Measurements from ENCODE around the gene MRGPRD.
"Not testable (repeated sequence)": the region's sequence is repeated elsewhere in the genome, so short reads cannot be mapped to it uniquely, and the experiment has no call there.

The MRGPRD gene

DNA sequence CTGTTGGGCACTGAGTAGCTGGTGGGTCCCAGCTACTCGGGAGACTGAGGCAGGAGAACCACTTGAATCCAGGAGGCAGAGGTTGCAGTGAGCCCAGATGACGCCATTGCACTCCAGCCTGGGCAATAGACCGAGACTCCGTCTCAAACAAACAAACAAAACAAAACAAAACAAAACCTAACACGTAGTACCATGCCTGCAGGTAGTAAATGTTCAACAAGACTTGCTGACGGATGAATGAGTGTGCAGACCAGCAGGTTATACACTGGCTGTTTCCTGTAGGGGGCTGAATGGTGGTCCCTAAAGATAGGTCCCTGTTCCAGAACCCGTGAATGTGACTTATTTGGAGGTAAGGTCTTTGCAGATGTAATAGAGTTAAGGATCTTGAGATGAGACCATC lies 12.8 kb upstream of the MRGPRD start:
- no peak for DNase-seq (ENCODE audit: low read depth)

DNA sequence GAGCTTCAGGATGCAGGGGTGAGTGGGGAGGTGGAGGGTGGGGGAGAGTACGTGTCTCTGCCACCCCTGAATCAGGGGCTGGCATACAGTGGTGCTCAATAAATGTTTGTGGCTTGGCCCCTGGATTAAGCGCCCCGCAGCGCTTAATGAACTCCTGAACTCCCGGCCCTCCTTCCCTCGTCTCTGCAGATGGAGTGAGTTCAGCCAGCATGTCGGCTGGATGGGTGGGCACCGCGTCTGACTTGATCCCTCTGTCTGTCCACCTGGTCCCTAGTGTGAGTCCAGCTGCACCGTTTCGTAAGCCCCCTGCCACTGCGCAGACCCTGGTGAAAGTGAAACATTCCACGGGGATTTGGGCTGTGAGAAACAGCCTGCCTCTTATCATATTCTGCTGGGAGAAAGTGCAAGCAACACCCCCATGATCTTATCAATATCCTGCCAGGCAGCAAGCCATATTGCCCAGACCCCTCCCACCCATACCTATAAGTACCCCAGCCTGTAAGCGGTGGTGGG lies 12.0 kb upstream of the MRGPRD start:
- no peak for DNase-seq (ENCODE audit: low read depth)

DNA sequence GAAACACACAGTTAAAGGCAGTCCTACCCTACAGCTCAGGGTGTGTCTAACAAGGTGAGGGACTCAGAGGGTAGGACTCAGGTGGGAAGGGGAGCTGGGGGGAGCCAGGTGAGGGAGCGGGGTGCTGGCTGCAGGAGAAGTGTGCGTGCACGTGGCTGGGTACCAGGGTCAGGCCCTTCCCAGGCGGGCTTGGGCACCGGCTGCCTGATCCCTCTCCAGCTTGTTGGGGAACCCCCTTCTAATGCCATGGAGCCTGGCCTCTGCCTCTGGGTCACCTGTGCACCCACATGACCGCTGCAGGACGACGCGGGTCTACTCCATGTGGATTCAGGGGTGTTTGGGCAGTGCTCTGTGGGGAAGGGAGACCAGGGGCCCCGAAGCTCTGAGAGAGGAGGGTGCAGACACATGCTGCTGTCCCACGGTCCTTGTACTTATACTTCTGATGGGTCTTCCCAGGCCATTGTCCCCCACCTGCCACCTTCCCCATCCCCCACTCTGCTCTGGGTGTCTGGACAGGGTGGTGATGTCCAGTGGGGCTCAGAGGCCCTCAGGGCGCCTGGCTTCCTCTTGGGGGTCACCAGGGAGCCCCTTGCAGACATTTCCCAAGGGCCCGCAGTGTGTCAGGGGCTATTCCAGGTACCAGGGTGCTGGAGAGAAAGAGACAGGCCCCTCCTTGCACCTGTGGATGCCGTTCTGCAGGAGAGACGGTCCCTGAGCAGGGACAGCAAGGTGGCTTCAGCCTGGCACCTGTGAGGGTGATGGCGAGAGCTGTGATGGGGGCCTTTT lies 10.4 kb upstream of the MRGPRD start:
- no peak for DNase-seq (ENCODE audit: low read depth)

DNA sequence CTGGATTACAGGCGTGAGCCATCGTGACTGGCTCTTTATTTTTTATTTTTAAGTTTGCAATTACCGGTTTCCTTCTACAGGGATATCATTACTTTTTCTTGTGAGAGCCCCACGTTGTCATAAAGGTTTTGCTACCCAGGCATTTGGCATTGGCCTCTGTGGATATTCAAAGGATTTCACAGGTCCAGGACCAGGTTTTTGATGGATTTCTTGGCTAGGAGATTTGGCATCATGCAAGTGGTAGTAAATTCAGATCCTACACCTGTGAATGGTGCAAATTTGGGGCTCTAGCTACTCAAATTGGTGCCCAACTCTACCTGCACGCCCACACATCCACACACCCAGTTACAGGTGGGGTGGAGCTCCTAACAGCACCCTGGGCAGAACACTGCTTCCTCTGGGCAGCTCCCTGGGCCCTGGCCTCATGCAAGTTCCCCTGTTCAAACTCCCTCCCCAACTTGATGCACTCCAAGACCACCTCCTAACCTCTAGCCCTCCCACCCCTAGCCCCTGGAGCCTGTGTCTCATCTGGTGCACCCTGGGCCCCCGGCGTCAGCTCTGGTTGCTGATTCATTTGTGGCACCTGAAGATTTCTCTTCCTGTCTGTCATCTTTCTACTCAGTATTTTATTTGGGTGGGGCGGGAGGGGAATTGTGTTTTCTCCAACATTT lies 9.3 kb upstream of the MRGPRD start:
- no peak for DNase-seq (ENCODE audit: low read depth)

DNA sequence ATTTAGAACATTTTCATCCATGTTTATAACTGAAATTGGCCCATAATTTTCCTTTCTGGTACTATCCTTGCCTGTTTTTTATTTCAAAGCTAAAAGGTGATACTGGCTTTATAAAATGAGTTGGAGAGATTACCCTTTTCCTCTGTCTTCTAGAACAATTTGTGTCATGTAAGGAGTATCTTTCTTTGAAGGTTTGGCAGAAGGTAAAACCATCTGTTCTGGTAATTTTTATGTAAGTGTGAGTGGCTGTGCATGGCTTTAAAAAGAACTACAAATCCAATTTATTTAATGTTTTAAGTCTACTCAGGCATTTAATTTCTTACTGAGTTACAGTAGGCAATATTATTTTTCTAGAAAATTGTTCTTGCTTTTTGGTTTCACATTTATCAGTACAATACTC lies 7.7 kb upstream of the MRGPRD start:
- DNase-seq (ENCODE audit: low read depth) = no peak

DNA sequence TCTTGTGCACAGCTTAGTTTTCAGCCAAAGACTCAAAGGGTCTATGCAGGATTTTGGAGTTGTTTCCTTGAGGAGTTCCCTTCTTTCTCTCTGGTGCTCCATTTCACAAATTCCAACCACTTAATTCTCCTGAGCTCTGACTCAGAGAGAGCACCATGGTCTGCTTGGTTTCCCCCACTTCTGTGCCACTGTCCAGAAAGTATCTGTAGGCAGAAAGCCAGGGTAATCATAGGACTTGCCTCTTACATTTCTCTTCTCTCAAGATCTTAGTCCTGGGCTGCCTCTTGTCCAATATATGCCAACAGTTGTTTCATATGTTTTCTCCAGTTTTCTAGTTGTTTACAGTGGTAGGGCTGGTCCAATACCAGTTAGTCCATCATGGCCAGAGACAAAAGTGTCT lies 6.4 kb upstream of the MRGPRD start:
- DNase-seq (ENCODE audit: low read depth) = no peak

DNA sequence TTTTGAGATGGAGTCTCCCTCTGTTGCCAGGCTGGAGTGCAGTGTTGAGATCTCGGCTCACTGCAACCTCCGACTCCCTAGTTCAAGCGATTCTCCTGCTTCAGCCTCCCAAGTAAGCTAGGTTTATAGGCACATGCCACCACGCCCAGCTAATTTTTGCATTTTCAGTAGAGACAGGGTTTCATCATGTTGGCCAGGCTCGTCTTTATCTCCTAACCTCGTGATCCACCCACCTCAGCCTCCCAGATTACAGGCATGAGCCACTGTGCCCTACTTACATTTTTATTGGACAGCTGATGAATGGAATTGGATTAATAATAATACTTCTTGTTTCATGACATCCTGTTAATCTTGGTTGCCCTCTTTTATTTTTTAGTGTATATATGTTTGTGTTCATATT lies 3.0 kb upstream of the MRGPRD start:
- DNase-seq (ENCODE audit: low read depth) = no peak

DNA sequence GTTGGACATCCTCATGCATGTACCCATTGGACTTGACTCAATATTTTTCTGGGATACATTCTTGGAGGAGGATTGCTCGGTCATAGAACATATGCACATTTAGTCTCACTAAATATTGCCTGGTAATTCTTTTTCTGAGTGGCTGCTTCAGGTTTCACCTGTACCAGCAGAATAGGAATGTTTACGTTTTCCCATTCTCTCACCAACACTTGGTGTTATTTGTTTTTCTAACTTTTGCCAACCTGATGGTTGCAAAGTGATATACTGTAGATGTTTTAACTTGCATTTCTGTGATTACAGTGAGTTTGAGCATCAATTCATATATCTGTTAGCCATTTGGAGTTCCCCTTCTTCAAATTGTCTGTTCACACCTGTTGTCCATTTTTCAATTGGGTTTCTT lies 1.3 kb upstream of the MRGPRD start:
- DNase-seq (ENCODE audit: low read depth) = no peak

DNA sequence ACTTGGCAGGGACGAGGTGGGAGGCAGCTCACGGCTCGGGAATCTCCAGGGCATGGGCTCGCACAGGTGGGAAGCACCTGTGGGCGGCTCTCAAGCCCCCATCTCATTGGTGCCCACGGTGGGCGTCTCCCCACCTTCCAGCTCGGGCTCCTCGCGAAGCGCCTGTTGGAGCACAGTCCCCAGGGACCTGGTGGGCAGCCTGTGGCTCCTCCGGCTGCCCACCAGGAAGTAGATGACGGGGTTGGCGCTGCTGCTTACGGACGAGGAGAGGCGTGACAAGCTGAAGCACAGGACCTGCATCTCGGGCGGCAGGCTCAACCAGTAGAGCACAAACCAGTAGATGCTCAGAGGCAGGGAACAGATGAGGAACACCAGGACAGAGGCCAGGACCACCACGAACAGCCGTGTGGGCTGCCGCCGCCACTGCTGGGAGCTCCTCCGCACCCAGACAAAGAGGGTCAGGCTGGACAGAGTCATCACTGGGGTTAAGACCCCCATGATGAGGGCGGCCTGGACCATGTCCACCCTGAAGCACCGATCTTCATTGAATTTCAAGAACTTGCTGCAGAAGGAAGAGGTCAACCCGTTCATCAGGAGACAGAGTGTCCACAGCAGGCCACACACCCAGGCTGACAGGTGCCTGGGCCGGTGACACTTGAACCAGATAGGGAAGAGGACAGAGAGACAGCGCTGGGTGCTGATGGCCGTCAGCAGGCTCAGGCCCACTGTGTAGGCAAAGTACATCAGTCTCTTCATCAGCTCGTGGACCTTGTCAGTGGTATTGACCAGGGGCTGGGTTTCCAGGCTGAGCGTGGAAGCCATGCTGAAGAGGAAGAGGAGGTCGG lies 633 bp downstream of the MRGPRD start:
- no peak for DNase-seq (ENCODE audit: low read depth)

DNA sequence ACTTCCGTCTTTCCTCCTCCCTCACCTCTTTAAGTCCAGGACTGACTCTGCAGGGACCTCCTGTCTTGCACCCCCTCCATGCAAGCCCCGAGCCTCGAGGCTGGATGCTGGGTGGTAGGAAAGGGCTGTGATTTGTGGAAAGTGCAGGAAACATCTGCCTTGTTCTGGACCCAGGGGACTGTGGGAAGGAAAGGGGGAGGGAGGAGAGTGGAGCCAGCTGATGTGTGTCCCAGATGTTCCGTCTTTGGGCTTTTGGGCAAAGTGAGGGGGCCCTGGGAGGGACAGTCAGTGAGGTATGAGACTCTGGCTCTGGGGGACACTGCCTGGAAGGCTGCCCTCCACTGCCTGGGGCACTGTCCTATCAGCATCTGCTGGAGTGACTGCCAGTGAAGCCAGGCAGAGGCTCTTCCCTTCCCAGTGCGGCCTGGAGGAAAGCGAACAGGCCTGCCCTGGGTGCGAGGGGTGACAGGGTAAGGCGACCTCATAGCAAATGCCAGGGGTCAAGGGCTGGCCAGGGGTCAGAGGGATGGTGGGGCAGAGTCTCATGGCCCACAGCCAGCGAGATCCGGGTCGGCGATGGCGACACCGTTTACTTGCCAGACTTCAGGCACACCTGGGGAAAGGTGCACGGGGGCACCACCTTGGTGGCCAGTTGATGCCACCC lies 1.7 kb downstream of the MRGPRD start:
- DNase-seq (ENCODE audit: low read depth) = no peak

DNA sequence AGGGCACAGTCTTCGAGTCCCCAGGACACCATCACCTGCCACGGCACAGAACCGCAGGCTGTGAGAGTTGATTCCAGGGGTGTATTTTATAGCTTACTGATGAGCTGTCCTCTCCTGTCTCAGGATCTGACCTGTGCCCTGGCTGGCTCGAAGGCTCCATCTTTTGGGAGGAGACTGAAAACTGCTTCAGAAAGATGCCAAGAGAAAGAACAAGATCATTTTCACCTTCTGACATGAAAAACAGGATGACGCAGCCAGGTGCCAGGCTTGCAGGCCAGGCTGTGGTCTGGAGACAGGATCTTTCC lies 2.2 kb downstream of the MRGPRD start:
- DNase-seq (ENCODE audit: low read depth) = no peak

DNA sequence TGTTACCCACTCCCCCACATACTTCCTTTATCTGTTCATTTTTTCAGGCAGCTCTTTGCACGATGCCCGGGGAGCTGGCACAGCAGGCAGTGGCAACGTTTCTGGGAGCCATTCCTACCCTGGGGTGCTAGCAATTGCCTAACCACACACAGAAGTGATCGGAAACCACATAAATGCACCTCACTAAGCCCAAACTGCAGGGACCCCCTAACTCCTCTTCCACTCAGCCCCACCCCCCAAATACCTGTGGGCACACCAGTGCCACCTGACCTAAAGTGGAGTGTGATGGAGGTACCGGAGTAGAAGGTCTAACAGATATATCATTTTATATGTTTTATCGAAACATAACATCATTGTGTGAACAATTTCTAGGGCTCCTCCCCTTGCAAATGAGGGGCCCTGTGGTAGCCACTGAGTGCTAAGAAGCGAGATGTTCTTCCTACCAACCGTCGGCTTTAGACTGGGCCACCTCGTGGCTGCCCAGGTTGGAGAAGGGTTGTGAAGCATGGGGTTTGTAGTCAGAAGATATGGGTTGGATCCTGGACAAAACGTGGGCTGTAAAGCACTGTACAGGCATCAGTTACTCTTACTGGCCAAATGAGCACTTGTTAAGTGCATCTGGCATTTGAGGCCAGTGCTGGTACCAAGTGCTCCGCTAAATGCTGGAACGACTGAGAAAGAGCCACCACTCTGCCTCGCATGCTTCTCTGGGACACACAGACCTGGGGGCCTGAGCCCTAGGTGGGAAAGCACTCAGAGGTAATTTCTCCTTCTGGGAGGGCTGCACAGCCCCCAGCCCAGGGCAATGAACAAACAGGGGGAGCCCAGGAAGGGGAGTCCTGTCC lies 2.8 kb downstream of the MRGPRD start:
- DNase-seq (ENCODE audit: low read depth) = no peak

DNA sequence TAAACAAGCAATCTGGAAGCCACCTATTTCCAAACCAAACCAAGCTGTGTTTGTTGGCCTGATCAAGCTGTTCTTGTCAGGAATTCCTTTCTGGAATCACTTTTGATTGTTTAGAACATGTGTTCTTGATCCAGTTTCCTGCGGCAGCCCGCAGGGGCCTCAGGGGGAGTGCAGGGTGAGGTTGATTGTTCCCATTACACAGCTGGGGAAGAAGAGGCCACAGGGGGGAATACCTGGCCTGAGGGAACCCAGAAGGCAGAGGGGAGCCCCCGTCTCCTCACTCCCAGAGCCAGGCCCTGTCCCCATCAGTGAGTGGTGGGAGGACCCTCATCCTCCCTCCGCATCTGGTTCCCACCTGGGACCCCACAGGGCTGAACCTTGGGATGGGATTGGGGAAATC lies 4.2 kb downstream of the MRGPRD start:
- no peak for DNase-seq (ENCODE audit: low read depth)

DNA sequence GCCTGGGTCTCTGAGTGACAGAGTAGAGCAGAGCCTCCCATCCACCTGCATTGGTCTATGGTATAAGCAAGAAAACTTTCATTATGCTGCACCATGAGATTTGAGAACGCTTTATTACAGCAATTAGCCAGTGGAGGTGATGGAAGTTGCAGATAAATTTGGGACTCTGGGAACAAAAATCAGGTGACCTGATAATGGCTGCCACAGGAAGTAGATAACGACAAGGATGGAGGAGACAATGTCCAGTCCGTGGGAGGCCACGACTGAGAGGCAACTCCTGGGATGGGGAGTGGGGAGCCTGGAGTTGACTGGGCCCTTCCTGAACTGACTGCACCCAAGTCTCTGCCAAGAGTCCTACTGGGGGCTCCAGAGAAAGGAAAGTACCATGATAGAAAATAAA lies 4.7 kb downstream of the MRGPRD start:
- DNase-seq (ENCODE audit: low read depth) = no peak

DNA sequence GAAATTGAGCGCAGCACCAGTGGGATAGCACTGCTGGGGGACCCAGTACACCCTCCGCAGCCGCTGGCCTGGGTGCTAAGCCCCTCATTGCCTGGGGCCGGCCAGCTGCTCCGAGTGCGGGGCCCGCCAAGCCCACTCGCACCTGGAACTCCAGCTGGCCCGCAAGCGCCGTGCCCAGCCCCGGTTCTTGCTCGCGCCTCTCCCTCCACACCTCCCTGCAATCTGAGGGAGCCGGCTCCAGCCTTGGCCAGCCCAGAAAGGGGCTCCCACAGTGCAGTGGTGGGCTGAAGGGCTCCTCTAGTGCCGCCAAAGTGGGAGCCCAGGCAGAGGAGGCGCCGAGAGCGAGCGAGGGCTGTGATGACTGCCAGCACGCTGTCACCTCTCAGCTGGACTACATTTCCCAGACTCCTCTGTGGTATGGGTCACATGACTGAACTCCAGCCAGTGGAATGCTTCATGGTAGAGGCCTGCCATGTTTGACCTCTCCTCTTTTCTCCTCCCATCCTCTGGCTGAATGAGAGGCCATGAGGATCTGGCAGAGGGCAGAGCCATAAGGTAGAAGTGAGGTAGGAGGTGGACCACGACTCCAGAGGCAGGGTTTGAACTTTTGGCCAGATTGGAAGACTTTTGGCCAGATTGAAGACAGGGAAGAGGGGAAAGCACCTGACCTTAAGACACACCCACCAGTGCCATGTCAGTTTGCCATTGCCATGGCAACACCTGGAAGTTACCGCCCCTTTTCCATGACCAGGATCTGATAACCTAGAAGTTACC lies 6.2 kb downstream of the MRGPRD start:
- peak; percentile 25 for DNase-seq (ENCODE audit: low read depth)

DNA sequence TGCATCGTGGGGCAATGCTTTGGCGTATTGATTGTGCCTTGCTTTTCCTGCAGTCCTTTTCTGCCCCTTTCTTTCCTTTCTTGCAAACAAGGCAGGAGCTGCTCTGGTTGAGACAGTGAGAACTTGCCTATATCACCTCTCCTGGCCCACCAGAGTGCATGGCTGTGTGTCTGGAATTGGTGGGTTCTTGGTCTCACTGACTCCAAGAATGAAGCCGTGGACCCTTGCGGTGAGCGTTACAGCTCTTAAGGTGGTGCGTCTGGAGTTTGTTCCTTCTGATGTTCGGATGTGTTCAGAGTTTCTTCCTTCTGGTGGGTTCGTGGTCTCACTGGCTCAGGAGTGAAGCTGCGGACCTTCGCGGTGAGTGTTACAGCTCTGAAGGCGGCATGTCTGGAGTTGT lies 7.1 kb downstream of the MRGPRD start:
- not testable (repeated sequence) for DNase-seq (ENCODE audit: low read depth)

DNA sequence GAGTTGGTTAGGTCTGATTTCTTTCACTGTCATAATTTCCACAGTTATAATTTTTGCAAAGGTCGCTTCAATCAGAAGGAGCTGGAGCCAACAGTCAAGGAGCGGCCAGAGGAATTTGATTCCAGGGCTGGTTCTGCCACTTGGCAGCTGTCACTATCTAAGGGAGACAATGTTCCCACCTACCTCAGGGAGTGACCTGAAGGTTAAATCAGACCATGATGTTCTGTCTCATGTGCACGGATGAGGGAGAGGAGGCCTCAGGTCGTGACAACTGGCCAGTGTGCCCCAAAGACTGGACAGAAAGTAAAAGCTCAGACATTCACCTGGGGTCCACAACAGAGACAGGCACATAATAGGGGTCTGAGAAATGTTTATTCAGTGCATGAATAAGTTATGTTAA lies 7.6 kb downstream of the MRGPRD start:
- no peak for DNase-seq (ENCODE audit: low read depth)

DNA sequence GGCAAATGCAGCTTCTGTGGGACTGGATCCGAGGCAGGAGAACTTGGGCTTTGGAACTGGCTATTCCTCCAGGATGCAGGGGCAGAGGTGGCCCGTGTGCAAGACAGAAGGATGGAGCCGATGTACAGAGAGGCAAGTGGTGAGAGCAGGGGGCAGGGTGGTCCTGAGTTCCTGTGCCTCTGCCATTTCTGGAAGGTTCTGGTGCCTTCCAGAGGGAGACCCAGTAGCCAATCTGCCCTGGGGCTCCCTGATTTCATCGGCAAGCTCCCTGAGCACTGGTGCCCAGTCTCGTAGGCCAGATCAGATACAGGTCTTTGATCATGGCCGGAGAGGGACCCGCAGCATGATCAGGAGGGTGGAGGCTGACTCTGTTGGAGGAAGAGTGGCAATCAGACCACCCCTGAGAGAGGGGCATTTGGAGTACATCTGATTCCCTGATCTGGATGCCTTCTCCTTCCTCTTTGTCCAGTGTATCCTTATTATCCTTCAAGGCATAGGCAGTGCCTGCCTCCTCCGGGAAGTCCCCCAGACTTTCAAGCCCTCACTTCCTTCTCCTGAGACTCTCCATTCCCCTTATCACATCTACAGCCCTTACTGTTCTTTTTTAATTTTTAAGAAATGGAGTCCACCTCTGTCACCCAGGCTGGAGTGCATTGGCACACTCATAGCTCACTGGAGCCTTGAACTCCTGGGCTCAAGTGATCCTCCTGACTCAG lies 9.7 kb downstream of the MRGPRD start:
- DNase-seq (ENCODE audit: low read depth) = no peak

DNA sequence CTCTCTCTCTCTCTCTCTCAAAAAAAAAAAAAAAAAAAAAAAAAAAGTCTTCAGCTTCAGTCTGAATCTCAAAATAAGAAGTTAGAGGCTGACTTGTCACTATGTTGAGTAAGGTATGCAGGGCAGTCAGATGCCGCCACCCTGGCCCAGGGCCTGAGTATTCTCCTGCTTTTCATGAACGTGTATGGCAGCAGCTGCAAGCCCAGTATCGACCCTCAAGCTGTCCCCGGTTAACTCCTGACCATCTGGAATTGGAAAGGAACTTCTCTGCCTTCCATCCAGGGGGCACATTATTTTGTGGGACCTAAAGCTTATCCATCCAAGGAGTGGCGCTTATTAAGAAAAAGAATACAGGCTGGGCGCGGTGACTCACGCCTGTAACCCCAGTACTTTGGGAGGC lies 11.4 kb downstream of the MRGPRD start:
- no peak for DNase-seq (ENCODE audit: low read depth)

Measured in iris pigment epithelial cell (primary cell).